ENCODE results near the gene YIF1A. TPM values are rescaled to one million over a fixed set of nuclear protein-coding genes. Genes with fewer than 3 reads are reported as not detected.

YIF1A gene
- total RNA-seq, 4 donors from 2014 or later: 39.0 to 60.5 (median 53.7) TPM

GRCh38 chr11:66315921-66316811 is 27.2 kb upstream of the YIF1A start:
- TF ChIP-seq CTCF (IDR thresholded peaks at IDR 0.05; ENCODE audit: low read depth): no peak

- no peak for TF ChIP-seq CTCF (IDR thresholded peaks at IDR 0.05; ENCODE audit: low read depth)
These were observed 26.5 kb upstream of the YIF1A start for GRCh38 chr11:66315498-66315885.

GRCh38 chr11:66314561-66315497 is 25.9 kb upstream of the YIF1A start:
- TF ChIP-seq CTCF (IDR thresholded peaks at IDR 0.05; ENCODE audit: low read depth): no peak

- TF ChIP-seq CTCF (IDR thresholded peaks at IDR 0.05; ENCODE audit: low read depth): no peak
These were observed 25.2 kb upstream of the YIF1A start for GRCh38 chr11:66314186-66314501.

- TF ChIP-seq CTCF (IDR thresholded peaks at IDR 0.05; ENCODE audit: low read depth): no peak
These were observed 24.6 kb upstream of the YIF1A start for GRCh38 chr11:66313321-66314185.

GRCh38 chr11:66312549-66313320 is 23.8 kb upstream of the YIF1A start:
- TF ChIP-seq CTCF (IDR thresholded peaks at IDR 0.05; ENCODE audit: low read depth): no peak
